ENCODE results near the gene MT1A.
"Not testable (repeated sequence)": the region's sequence is repeated elsewhere in the genome, so short reads cannot be mapped to it uniquely, and the experiment has no call there.

Gene MT1A

GRCh38 chr16:56657555-56658326 is 19.3 kb downstream of the MT1A start, which contains the start of gene MT1F:
Gene MT1F, plus strand, starts transcription at chr16:56657959. Its CDS starts 100 bp downstream, at chr16:56658059.
- TF ChIP-seq CTCF (IDR thresholded peaks at IDR 0.05), result no peak
- DNase-seq, result peak; percentile 72
- H3K27me3 Mint-ChIP-seq (ENCODE audit: low read depth, poor library complexity), result peaks cover 100% of the 10 kb centered on the region

GRCh38 chr16:56658327-56658875 is 19.9 kb downstream of the MT1A start:
- Mint-ChIP-seq H3K4me1 (peaks cover 20% of the 10 kb centered on the region), H3K9me3 (no peaks in the 10 kb centered on the region), H3K27me3 (ENCODE audit: low read depth, poor library complexity) (peaks cover 100% of the 10 kb centered on the region), H3K27ac (no peak overlapping the region), H3K4me3 (peak overlapping the region; percentile 84), H3K36me3 (ENCODE audit: low read depth) (no peaks in the 10 kb centered on the region)
- DNase-seq, result no peak
- TF ChIP-seq CTCF (IDR thresholded peaks at IDR 0.05), result no peak

More at GRCh38 chr16:56657555-56658326, 19.3 kb downstream of the MT1A start, which contains the start of gene MT1F:
- no peaks in the 10 kb centered on the region for H3K9me3 Mint-ChIP-seq
- H3K36me3 Mint-ChIP-seq (ENCODE audit: low read depth), result no peaks in the 10 kb centered on the region
- H3K4me1 Mint-ChIP-seq, result peaks cover 16% of the 10 kb centered on the region
- H3K4me3 Mint-ChIP-seq, result peak within 1 kb of the TSS; percentile 84
- H3K27ac Mint-ChIP-seq, result no peak within 1 kb of the TSS

GRCh38 chr16:56662357-56663354 is 24.2 kb downstream of the MT1A start:
- DNase-seq, result peak; percentile 16
- no peak for TF ChIP-seq CTCF (IDR thresholded peaks at IDR 0.05)
- peaks cover 100% of the 10 kb centered on the region for H3K27me3 Mint-ChIP-seq (ENCODE audit: low read depth, poor library complexity)
- H3K4me3 Mint-ChIP-seq, result peak overlapping the region; percentile 65
- H3K4me1 Mint-ChIP-seq, result peaks cover 18% of the 10 kb centered on the region
- no peaks in the 10 kb centered on the region for H3K9me3 Mint-ChIP-seq
- H3K27ac Mint-ChIP-seq, result no peak overlapping the region
- H3K36me3 Mint-ChIP-seq (ENCODE audit: low read depth), result no peaks in the 10 kb centered on the region

GRCh38 chr16:56664506-56664905 is 26.0 kb downstream of the MT1A start:
- no peaks in the 10 kb centered on the region for H3K9me3 Mint-ChIP-seq
- H3K27me3 Mint-ChIP-seq (ENCODE audit: low read depth, poor library complexity), result peaks cover 100% of the 10 kb centered on the region
- peaks cover 20% of the 10 kb centered on the region for H3K4me1 Mint-ChIP-seq
- no peak for DNase-seq
- H3K4me3 Mint-ChIP-seq, result no peak overlapping the region
- H3K36me3 Mint-ChIP-seq (ENCODE audit: low read depth), result no peaks in the 10 kb centered on the region
- no peak for TF ChIP-seq CTCF (IDR thresholded peaks at IDR 0.05)
- no peak overlapping the region for H3K27ac Mint-ChIP-seq

GRCh38 chr16:56665286-56666261 is 27.1 kb downstream of the MT1A start:
- not testable (repeated sequence) for H3K27ac Mint-ChIP-seq; DNase-seq; H3K4me3 Mint-ChIP-seq; H3K9me3 Mint-ChIP-seq; H3K36me3 Mint-ChIP-seq (ENCODE audit: low read depth)
- H3K4me1 Mint-ChIP-seq, result peaks cover 20% of the 10 kb centered on the region
- peaks cover 100% of the 10 kb centered on the region for H3K27me3 Mint-ChIP-seq (ENCODE audit: low read depth, poor library complexity)

All from nephron progenitor cell (in vitro differentiated cells).